Mammary epithelial cell (primary cell): ENCODE data around the gene GLIPR1L1.

ENCODE experiments used
- CTCF ChIP-seq, 2 donors: IDR thresholded peaks in 1 of 2; conservative IDR thresholded peaks in 1 of 2; 2 replicates each; pipeline ENCODE4 v1.5.1; 2011 to 2012; ENCODE audit warnings: inconsistent platforms in 2 of 2, low read length in 2 of 2, mild to moderate bottlenecking in 2 of 2, control low read depth in 1 of 2, low read depth in 1 of 2; ENCODE audit not compliant: insufficient read depth in 1 of 2; ENCODE audit errors: extremely low read depth in 1 of 2
- EZH2 ChIP-seq: IDR thresholded peaks from 2 replicates; pipeline ENCODE4 v1.6.1; 2012; ENCODE audit warnings: low read length, inconsistent platforms, borderline replicate concordance

GRCh38 chr12:75378354-75378753, 43.9 kb downstream of the GLIPR1L1 start:
- TF ChIP-seq CTCF (conservative IDR thresholded peaks at IDR 0.05 in 1 of 2, IDR thresholded peaks at IDR 0.05 in 1 of 2; ENCODE audit: extremely low read depth in 1 of 2, insufficient read depth in 1 of 2, low read depth in 1 of 2, low read length in 2 of 2) (no peak), EZH2 (no peak)
